A549 (cell line): ENCODE results near the gene TP73. TPM values are rescaled to one million over a fixed set of nuclear protein-coding genes. Genes with fewer than 3 reads are reported as not detected.

Source experiments
- ATAC-seq, 2 experiments: fragments of 200-7000 bp in 1 of 2; fragments of >200 bp in 1 of 2; cut with Nextera tagmentation in 1 of 2; cut with Tn5 transposase in 1 of 2; 3 replicates each; pipeline versions ENCODE4 v1.8.0 to v1.9.1; 2018 to 2020; ENCODE audit warnings: mild to moderate bottlenecking in 1 of 2, moderate library complexity in 1 of 2
- CTCF ChIA-PET: fragments of 300-600 bp; sonication (Branson Sonifier 250); formaldehyde crosslinking; extraction: SDS; loops from one replicate; lab custom pipeline; 2021; ENCODE audit warnings: antibody characterized with exemption, inconsistent platforms; lab: Yijun Ruan, JAX
- POLR2A ChIA-PET: fragments of 350-600 bp; formaldehyde crosslinking; extraction: SDS; loops from one replicate; lab custom pipeline; 2021; ENCODE audit warnings: antibody characterized with exemption, inconsistent platforms; lab: Yijun Ruan, JAX
- DNase-seq, 2 experiments: peaks; one replicate each; pipeline versions ENCODE4 v3.0.0 to v3.0.0-alpha.2; 2011 to 2016; ENCODE audit warnings: low read depth in 1 of 2, low spot score in 1 of 2
- FAIRE-seq: peaks from 2 replicates; lab custom pipeline; 2011; peaks lifted over from hg19 to GRCh38; lab: Jason Lieb, UNC
- H3K27ac ChIP-seq, 2 experiments: fragments of >200 bp; sonication (Bioruptor Twin); formaldehyde crosslinking; 3 replicates each; pipeline ENCODE4 v1.5.1; 2016 to 2017
- H3K4me1 ChIP-seq: fragments of >200 bp; sonication (Bioruptor Twin); formaldehyde crosslinking; 3 replicates; pipeline ENCODE4 v1.6.1; 2016
- H3K4me2 ChIP-seq: fragments of >200 bp; sonication (Bioruptor Twin); formaldehyde crosslinking; 3 replicates; pipeline ENCODE4 v1.6.1; 2016
- H3K4me3 ChIP-seq: fragments of >200 bp; sonication (Bioruptor Twin); formaldehyde crosslinking; 3 replicates; pipeline ENCODE4 v1.5.1; 2016
- H3K9me3 ChIP-seq: fragments of >200 bp; sonication (Bioruptor Twin); formaldehyde crosslinking; 3 replicates; pipeline ENCODE4 v1.6.1; 2016
- CBX2 ChIP-seq: fragments of 200-600 bp; sonication (generic); IDR thresholded peaks from 2 replicates; pipeline ENCODE4 v1.6.1; 2016; ENCODE audit warnings: low read depth, mild to moderate bottlenecking, borderline replicate concordance
- CBX8 ChIP-seq: fragments of 200-600 bp; sonication (generic); IDR thresholded peaks from 2 replicates; pipeline ENCODE4 v1.6.1; 2016
- CHD2 ChIP-seq: fragments of 150-350 bp; IDR thresholded peaks from 2 replicates; pipeline ENCODE4 v1.6.1; 2014; ENCODE audit warnings: low read length; ENCODE audit not compliant: partially characterized antibody
- ELK1 ChIP-seq: fragments of 150-350 bp; IDR thresholded peaks from 2 replicates; pipeline ENCODE4 v1.6.1; 2014; ENCODE audit warnings: low read depth, mild to moderate bottlenecking, low read length
- ESRRA ChIP-seq: fragments of 150-350 bp; IDR thresholded peaks from 2 replicates; pipeline ENCODE4 v1.6.1; 2014; ENCODE audit warnings: mild to moderate bottlenecking, low read length, borderline replicate concordance
- FOXS1 ChIP-seq: fragments of 250-450 bp; sonication (Bioruptor Pico); IDR thresholded peaks from 2 replicates; pipeline ENCODE4 v1.5.0; 2020; ENCODE audit warnings: mild to moderate bottlenecking, moderate library complexity
- HDAC2 ChIP-seq: fragments of 200-600 bp; sonication (generic); IDR thresholded peaks from 2 replicates; pipeline ENCODE4 v1.6.1; 2016
- HMGXB4 ChIP-seq: fragments of 250-450 bp; sonication (Bioruptor Pico); IDR thresholded peaks from 2 replicates; pipeline ENCODE4 v1.5.0; 2021; ENCODE audit warnings: mild to moderate bottlenecking, moderate library complexity, borderline replicate concordance
- HOXA7 ChIP-seq: fragments of 250-450 bp; sonication (Bioruptor Pico); IDR thresholded peaks from 2 replicates; pipeline ENCODE4 v1.5.0; 2020; ENCODE audit warnings: mild to moderate bottlenecking, moderate library complexity
- KDM1A ChIP-seq: fragments of 200-600 bp; sonication (generic); IDR thresholded peaks from 2 replicates; pipeline ENCODE4 v1.6.1; 2016; ENCODE audit warnings: low read depth, mild to moderate bottlenecking
- KDM5A ChIP-seq: fragments of 200-600 bp; sonication (generic); IDR thresholded peaks from 2 replicates; pipeline ENCODE4 v1.6.1; 2016; ENCODE audit warnings: antibody characterized with exemption, mild to moderate bottlenecking
- NPAS2 ChIP-seq: fragments of 250-450 bp; sonication (Bioruptor Pico); IDR thresholded peaks from 2 replicates; pipeline ENCODE4 v1.8.0; 2022; ENCODE audit warnings: mild to moderate bottlenecking, moderate library complexity, borderline replicate concordance
- NR3C1 ChIP-seq: fragments of >200 bp; sonication (Bioruptor Twin); formaldehyde crosslinking; IDR thresholded peaks from 3 replicates; pipeline ENCODE4 v1.6.1; 2017
- POLR2AphosphoS2 ChIP-seq: conservative IDR thresholded peaks from 2 replicates; pipeline ENCODE4 v1.6.1; 2012; ENCODE audit warnings: low read length, improper control_type of control experiment, inconsistent platforms
- REST ChIP-seq: fragments of 200-600 bp; sonication (generic); IDR thresholded peaks from 2 replicates; pipeline ENCODE4 v1.6.1; 2016; ENCODE audit warnings: antibody characterized with exemption, mild to moderate bottlenecking, moderate library complexity
- RFX5 ChIP-seq: fragments of 450-650 bp; IDR thresholded peaks from 2 replicates; pipeline ENCODE4 v1.7.1; 2014; ENCODE audit warnings: antibody characterized with exemption, mild to moderate bottlenecking, moderate library complexity
- RNF2 ChIP-seq: fragments of 200-600 bp; sonication (generic); IDR thresholded peaks from 2 replicates; pipeline ENCODE4 v1.6.1; 2016; ENCODE audit warnings: low read depth, mild to moderate bottlenecking, antibody characterized with exemption, moderate library complexity, borderline replicate concordance
- ZSCAN20 ChIP-seq: fragments of 250-450 bp; sonication (Bioruptor Pico); IDR thresholded peaks from 2 replicates; pipeline ENCODE4 v1.8.0; 2022; ENCODE audit warnings: mild to moderate bottlenecking, moderate library complexity
- WGBS: methylation state at CpG from one replicate; pipeline ENCODE4 v1.1.6; 2017; ENCODE audit errors: missing lambda C conversion rate; 5-methylcytosine and 5-hydroxymethylcytosine counted together
- polyA plus RNA-seq, 4 experiments: library from polyadenylated mRNA; depleted of rRNA in 3 of 4; stranded (reverse); fragments of >200 nt; fragmentation: RNase III in 1 of 4; extraction: RNeasy Plus Mini Kit Qiagen cat#74134 plus additional on column Dnase treatment in 1 of 4; gene quantifications; 2 replicates in 3 of 4; 3 replicates in 1 of 4; pipeline ENCODE4 v1.2.3, GENCODE V29; 2011 to 2017
- TF ChIP-seq, protein P1 (sequence below): IDR thresholded peaks from 2 replicates; pipeline ENCODE4 v1.6.1; 2012
- TF ChIP-seq, protein P2 (sequence below): IDR thresholded peaks from 2 replicates; pipeline ENCODE4 v1.6.1; 2012; ENCODE audit warnings: low read depth, borderline replicate concordance
- TF ChIP-seq, protein P3 (sequence below): fragments of >200 bp; sonication (Bioruptor Twin); formaldehyde crosslinking; IDR thresholded peaks from 2 replicates; pipeline ENCODE4 v1.6.1; 2016
- TF ChIP-seq, protein P4 (sequence below): fragments of >200 bp; sonication (Bioruptor Twin); formaldehyde crosslinking; IDR thresholded peaks from 3 replicates; pipeline ENCODE4 v1.6.1; 2016

The TP73 gene
- polyA plus RNA-seq, 2 of the 4 experiments (the other 2 are of a cell fraction) = 0.01 to 0.25 TPM

- no peak for ATAC-seq
- Histone ChIP-seq H3K27ac (no peak overlapping the region), H3K4me3 (no peak overlapping the region), H3K4me2 (no peak overlapping the region), H3K9me3 (no peaks in the 10 kb centered on the region), H3K4me1 (no peaks in the 10 kb centered on the region)
- no peak for DNase-seq
- CTCF ChIA-PET = interaction anchor here (1.0 to 2.1 kb wide), 4 partner anchors 10 to 44 kb away, joined by 3 to 4 read pairs (median 3); no protein-coding TSS in a partner anchor
- no peak for TF ChIP-seq NPAS2 (CRISPR knock-in tag)
- no peak for TF ChIP-seq CBX2
- no peak for TF ChIP-seq RFX5
- TF ChIP-seq KDM5A = no peak
- no peak for TF ChIP-seq HOXA7 (CRISPR knock-in tag)
- no peak for TF ChIP-seq HDAC2
- TF ChIP-seq ZSCAN20 (CRISPR knock-in tag) = no peak
- no peak for TF ChIP-seq REST
- TF ChIP-seq, protein P1, sequence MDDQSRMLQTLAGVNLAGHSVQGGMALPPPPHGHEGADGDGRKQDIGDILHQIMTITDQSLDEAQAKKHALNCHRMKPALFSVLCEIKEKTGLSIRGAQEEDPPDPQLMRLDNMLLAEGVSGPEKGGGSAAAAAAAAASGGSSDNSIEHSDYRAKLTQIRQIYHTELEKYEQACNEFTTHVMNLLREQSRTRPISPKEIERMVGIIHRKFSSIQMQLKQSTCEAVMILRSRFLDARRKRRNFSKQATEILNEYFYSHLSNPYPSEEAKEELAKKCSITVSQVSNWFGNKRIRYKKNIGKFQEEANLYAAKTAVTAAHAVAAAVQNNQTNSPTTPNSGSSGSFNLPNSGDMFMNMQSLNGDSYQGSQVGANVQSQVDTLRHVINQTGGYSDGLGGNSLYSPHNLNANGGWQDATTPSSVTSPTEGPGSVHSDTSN = no peak
- no peak for TF ChIP-seq ESRRA
- no peak for TF ChIP-seq NR3C1
- TF ChIP-seq FOXS1 = no peak
- no peak for TF ChIP-seq HMGXB4 (CRISPR knock-in tag)
- FAIRE-seq = no peak
- WGBS = 81% methylated on average over 10 of the region's 20 CpGs
- POLR2A ChIA-PET = no interaction called here
These were observed 28.3 kb downstream of the TP73 start for GRCh38 chr1:3680488-3681230.

GRCh38 chr1:3681231-3681897 is 29.0 kb downstream of the TP73 start:
- CTCF ChIA-PET = interaction anchor here (1.0 to 2.1 kb wide), 4 partner anchors 9 to 43 kb away, joined by 3 to 4 read pairs (median 3); no protein-coding TSS in a partner anchor
- Histone ChIP-seq H3K27ac (no peak overlapping the region), H3K4me3 (no peak overlapping the region), H3K9me3 (no peaks in the 10 kb centered on the region), H3K4me2 (no peak overlapping the region), H3K4me1 (no peaks in the 10 kb centered on the region)
- no peak for DNase-seq
- FAIRE-seq = no peak
- POLR2A ChIA-PET = no interaction called here
- 73% methylated on average over 3 of the region's 19 CpGs for WGBS
- ATAC-seq = no peak
- TF ChIP-seq ELK1 (no peak), CBX8 (no peak), CBX2 (no peak), ESRRA (no peak), HOXA7 (CRISPR knock-in tag) (no peak), CHD2 (no peak), RFX5 (no peak), NPAS2 (CRISPR knock-in tag) (no peak), KDM1A (no peak), POLR2AphosphoS2 (no peak), NR3C1 (no peak), RNF2 (no peak)
- TF ChIP-seq, protein P2, sequence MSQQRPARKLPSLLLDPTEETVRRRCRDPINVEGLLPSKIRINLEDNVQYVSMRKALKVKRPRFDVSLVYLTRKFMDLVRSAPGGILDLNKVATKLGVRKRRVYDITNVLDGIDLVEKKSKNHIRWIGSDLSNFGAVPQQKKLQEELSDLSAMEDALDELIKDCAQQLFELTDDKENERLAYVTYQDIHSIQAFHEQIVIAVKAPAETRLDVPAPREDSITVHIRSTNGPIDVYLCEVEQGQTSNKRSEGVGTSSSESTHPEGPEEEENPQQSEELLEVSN = no peak
- TF ChIP-seq, protein P3, sequence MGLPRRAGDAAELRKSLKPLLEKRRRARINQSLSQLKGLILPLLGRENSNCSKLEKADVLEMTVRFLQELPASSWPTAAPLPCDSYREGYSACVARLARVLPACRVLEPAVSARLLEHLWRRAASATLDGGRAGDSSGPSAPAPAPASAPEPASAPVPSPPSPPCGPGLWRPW = no peak
- TF ChIP-seq, protein P4, sequence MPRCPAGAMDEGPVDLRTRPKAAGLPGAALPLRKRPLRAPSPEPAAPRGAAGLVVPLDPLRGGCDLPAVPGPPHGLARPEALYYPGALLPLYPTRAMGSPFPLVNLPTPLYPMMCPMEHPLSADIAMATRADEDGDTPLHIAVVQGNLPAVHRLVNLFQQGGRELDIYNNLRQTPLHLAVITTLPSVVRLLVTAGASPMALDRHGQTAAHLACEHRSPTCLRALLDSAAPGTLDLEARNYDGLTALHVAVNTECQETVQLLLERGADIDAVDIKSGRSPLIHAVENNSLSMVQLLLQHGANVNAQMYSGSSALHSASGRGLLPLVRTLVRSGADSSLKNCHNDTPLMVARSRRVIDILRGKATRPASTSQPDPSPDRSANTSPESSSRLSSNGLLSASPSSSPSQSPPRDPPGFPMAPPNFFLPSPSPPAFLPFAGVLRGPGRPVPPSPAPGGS = no peak
- TF ChIP-seq, protein P1 = no peak
